ENCODE results near the gene MAP4K4.

The MAP4K4 gene

DNA sequence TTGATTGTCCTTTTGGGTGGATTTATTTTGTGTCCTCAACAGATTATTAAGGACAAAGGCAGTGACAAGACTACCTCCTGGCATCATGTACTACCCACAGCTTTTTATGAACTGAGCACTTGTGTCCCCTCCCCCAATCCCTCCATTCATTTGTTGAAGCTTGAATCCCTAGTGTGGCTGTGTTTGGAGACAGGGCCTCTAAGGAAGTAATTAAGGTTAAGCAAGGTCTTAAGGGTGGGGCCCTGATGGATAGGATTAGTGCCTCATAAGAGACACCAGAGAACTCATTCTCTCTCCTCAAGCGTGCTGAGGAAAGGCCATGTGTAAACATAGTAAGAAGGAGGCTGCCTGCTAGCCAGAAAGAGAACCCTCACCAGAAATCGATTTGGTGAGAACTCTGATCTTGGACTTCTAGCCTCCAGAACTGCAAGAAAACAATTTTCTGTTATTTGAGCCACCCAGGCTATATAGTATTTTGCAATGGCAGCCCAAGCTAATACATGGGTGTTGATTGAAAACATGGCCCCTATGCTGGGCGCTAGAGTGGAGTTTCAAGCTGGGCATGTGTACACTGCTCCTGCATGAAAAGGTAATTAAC lies 3.4 kb upstream of the MAP4K4 start:
- no peak for DNase-seq

DNA sequence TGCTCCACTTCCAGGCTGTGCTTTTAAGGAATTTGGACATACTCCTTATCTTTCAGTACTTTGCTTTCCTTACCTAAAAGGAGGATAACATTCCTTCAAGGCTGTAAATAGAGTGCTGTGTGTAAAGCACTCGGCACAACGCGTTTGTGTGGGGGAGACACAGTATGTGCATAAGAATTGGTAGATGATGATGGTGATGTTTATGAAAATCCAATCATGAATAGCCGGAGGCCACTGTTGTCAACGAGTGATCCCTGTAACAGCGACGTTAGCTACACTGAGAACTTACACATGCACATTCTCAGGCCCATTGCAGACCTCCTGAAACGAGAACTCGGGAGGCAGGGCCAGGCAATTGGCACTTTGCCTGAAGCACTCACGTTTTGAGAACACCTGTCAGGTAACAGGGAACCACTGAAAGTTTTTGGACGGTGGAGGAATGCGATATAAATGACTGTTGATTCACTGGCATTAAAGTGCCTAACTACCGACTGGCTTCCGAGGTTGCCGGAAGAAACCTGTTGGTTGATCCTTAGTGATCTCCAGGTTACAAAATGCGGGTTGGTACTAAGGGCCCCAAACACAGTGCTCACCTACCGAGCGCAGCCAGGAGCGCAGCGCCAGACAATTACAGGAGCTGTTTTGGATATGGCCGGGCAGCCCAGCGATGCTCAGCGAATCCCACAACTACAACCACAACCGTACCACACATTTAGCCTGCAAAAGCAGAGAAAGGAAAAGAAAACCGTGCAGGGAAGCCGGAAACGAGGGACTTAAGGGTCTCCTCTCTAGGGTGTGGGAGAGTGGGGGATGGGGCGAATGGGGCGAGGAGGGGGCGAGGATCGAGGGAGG lies 1.0 kb upstream of the MAP4K4 start:
- peak in 1 of 4 experiments; percentile 8 for DNase-seq

DNA sequence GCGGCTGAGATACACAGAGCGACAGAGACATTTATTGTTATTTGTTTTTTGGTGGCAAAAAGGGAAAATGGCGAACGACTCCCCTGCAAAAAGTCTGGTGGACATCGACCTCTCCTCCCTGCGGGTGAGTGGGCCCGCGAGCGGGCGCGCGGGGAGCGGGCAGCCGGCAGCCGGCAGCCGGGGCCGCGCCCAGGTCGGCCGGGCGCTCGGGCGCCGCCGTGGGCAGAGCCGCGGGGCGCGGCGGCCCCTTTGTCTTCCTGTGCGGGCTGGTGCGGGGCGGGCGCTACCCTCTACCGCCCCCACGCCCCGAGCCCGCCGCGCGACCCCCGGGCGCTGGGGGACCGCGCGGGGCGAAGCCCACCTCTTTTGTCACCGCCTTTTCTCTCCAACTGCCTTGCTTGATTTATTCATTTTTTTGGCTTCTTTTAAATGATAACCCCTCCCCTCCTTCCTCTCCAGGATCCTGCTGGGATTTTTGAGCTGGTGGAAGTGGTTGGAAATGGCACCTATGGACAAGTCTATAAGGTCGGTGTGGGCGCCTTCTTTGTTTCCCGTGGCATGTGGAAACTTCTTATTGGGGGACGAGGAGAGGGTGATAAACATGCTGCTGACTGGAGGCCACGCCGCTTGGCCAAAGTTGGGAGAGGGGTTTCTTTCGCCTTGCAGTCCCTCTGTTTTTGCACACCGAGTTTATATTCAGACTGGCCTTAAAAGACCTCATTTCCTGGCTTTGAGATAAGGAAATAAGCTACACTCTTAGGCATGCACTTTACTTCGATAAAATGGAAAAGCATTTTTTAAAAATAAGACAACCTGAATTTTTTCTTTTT lies 722 bp downstream of the MAP4K4 start:
- DNase-seq, result peak; percentile 27 to 69 (median 50)

DNA sequence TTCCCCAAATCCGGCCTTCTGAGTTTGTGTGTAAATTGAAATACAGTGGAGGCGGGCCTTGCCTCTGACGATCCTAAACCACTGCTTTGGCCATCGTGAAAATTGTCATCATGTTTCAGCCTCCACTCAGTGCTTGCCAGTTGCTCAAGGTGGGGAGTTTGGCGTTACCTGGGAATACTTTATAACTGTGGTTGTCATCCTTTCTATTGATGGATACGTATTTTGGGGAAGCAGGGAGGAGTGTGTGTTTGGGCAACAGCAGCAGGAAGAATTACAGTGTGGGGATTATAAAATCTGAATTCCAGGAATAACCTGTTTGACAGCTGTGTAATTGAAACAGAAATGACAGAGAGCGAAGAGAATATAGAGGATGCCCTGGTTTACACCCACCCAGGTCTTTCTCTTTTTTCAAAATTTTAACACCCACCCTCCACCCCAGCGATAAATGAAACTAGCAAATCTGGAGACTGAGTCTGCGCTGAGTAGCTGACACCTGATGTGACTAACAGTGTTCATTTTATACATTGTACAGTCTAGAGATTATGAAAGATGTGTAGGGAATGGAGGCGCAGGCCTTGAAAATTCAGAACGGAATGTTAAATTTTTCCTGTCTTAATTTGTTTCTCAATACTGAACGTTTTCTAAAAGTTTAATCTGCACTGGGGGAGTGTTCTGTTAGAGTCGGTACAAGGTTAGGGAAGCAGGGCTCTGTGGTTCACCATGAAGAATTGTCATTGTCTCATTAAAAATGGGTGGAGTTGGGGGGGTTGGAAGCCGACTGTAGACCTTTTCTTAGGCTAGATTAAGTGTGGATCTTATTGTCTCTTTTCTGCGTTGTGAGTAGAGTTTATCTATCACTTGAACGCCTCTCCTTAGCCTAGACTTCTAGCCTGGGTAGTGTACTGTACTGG lies 1.6 kb downstream of the MAP4K4 start:
- DNase-seq, result no peak

DNA sequence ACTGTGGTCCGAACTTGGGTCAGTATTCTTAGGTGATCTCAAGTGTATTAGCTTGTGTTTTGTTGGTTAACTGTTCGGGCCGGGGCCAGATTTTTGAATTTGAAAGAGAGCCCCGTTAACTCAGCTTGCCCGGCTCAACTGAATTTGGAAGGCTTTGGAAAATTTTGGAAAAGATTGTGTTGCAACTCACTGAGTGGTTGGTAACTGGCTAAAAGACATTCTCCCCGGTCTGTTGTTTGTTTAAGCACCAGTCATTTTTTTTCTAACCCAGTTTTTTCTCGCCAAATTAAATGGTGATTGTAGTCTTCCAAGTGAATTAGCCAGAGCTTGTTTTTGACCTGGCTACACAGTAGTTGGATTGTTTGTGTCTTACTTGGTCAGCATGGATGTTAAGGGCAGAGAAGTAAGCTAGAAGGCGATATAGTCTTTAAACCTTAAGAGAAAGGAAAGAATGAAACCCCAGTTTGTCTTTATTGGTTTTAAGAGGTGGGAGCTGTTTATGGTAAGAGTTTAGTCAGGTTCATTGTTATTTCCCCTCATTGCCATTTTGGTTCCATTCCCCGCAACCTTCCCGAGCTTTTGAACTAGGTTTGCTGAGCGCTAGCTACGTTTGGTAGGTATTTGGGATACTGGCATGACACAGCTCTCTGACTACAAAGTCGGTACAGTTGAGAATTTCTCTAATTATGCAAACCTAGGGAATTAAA lies 2.4 kb downstream of the MAP4K4 start:
- DNase-seq, result no peak

DNA sequence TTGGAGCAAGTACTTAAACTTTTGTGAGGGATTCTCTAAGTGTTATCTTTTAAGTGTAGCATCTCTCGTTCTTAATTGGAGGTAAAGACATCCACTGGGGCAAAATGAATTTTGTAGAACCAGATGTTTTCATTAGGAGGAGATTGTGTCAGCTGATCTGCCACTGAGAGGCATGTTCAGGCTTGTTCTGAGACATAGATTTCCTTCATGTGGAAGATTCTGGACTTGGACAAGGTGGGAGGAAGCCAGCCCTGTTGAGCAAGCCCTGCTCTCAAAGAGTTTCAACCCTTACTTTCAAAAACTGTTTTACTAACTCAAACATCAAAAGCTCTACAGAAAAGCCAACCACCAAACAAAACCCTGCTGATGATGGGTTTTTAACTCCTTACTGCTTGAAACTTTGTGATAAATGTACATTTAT lies 6.5 kb downstream of the MAP4K4 start:
- peak; percentile 23 to 52 (median 48) for DNase-seq

DNA sequence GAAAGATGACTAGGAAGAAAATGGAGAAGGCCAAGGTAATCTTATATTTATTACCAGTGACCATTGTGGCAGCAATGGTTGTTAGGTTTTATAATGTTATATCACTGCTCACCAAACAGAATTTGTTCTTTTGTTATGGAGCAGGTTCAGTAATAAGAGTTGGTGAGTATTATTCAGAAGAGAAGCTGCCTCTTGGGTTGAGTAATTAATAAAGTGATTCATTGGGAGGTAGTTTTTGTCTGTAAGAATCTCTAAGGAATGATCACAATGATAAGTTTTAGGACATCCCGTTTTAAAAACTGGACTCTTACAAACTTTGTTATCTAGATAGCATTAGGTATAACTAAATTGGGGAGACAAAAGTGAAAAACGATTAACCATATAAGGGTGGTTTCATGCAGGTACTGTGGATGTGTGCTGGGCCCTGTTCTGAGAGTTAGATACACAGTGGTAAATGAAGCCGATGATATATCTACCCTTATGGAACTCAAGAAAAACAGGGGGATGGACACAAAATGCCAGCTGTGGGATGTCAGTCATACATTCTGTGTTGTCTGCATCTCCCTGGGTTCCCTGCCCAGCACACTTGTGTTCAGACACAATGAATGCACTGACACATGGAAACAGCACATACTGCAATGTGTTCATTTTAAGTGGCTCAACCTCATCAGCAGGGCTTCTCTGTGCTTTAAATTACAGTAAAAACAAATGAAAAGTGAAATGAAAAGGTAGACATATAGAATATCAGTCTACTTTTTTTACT lies 7.5 kb downstream of the MAP4K4 start:
- no peak for DNase-seq

DNA sequence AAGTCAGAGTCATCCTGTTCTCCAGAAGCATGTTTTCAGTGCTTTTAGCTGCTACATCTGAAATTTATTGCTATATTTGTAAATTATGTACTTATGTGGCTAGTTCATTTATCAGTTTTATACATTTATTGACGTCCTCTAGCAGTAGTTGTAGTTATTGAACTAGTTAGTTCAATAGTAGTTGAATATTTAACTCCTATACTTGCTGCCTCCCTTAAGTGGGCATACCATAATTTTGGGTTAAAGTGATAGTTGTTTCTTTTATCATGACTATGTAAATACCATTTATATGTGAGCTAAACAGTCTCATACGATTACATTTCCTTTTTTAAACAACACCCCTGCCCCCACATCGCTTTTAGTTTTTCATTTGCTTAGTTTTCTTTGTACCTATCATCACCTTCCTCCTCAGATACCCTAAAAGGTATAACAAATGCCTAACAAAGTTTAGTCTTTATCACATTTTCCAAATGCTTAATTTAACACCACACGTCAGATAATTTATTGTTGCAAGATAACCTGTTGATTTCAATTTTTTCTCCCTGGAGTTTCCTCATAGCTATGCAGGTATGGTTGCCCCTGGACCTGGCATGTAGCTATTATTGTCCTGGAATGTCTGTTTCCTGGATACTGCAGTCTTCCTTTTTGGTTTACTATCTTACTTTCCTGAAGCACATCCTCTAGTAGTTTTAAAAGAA lies 8.8 kb downstream of the MAP4K4 start:
- DNase-seq, result no peak

DNA sequence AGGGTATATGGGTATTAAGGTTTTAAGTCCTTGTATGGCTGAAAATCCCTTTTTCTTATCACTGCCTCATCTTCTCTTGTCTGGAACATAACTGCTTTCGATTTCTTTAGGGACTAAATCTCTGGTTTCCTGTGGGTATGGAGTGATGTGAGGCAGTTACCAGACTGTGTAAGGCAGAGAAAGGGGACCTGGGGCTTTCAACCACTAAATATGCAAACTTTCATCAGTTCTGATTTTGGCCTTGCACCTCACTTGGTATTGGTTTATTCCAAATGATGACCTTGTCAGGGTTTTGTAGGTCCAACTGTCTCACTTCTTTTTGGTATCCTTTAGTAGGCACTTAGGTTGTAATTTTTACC lies 9.3 kb downstream of the MAP4K4 start:
- DNase-seq, result no peak

DNA sequence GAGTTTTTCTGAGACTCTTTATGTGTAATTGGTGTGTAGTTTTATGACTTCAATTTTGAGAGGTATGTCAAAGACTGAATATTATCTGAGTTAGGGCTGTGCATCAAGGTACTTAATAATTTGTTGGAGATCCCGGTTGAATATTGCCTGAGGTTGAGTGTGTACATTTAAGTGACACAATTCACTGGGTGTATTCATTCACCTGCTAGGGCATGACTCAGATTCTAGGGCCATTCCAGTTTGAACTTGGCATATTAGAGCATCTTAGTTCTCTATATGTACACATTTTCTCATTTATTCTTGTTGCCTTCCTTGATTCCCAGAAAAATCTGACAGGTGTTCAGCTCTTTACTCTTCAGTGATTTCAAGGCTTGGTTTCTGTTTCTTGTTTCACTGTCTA lies 12.5 kb downstream of the MAP4K4 start:
- no peak for DNase-seq

DNA sequence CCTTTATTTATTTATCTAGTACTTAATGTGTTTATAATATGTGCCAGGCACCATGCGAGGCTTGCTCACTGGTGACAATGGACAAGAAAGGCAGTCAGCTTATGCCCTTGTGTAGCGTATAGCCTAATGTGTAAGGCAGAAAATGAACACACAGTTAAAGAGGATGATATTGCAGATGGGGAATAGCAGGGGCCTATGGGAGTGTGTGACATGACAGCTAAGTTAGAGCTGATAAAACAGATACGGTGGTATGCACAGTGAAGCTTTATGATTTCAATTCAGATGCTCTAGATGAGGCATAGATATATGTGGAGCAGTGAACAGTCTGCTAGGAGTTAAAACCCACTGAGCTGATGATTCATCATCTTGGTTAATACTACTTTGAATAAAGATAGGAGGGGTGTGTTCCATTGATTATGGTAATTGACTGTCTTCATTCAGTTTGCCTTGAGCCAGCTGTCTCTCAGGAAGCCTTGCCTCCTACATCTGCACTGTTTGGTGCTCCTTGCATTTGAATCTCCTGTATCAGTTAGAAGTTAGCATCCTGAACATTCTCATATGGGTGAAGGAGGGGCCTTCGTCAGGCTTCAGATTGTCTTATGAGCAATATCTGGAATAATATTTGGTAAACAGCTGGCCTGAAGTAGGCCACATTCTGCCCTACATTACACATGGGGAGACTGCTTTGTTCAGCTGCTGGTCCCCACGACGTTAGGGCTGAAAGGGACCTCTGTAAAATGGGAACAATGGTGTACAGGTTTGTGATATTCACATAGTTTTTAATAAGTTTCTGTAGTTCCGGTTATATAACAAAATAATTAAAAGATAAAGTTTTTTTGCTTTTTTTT lies 13.2 kb downstream of the MAP4K4 start:
- no peak for DNase-seq

DNA sequence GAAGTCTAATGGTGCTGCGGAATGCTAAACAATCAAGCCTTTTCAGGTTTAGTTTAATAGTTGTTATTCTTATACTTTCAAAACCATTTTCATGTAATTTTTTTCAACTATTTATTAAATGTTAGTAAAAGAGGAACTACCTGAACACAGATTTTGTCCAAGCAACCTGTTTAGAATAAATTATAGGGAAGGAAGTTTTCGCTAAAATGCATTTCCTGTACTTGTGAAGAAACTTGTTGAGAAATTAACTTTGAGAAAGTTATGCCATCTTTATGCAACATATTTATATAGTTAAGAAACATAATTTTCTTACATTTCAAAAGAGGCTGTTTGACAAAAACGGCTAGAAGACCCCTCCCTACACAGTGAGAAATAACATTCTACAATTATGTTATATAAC lies 16.6 kb downstream of the MAP4K4 start:
- peak in 2 of 4 experiments; percentile 75 to 80 for DNase-seq

DNA sequence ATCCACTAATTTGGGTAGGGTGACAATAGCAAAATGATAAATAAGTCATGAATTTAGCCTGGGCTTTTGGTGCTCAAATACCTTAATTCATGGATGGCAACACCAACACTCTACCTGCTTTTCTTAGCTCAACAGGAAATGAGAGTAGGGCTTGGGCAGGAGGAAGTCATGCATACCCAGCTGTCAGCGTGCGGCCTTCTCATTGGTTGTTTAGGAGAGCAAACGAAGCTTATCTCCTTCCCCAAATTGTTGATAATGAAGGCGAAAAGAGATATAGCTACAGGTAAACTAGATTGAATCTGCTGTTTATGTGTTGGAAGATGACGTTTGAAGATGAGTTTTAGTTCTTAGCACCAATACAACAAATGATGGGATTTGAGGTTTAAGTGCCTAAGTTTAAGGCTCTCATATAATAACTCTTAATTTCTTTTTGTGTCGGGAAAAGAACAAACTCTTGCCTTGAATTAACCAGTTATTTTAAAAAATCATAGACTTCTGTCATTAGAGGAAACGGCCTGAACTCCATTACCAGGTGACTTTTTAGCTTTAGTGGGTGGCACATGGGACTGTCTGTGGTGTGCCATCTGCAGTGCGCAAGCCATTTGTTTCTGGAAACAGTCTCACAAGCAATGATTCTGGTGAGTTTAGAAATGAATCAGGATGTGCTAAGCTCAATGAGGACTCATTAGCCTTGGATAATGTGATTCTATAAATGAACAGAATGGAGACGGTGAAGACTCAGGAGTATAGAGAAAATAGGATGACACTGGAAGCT lies 19.8 kb downstream of the MAP4K4 start:
- DNase-seq, result no peak

DNA sequence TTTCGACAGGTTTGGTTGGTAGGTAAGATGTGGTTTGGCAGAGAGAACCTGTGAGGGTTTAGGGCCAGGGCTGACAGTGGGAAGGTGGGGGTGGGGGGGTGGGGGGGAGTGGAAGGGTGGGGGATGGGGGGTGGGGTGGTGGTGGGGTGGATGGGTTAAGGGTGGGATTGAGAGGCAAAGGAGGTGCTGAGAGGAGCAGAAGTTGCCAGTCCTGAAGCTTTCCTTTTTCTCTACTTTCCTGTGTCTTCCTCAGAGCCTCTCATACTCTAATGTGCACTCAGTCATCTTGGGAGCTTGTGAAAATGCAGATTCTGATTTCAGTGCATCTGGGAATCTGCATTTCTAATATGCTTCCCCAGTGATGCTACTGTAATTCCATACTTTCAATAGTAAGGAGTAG lies 21.0 kb downstream of the MAP4K4 start:
- DNase-seq, result no peak

DNA sequence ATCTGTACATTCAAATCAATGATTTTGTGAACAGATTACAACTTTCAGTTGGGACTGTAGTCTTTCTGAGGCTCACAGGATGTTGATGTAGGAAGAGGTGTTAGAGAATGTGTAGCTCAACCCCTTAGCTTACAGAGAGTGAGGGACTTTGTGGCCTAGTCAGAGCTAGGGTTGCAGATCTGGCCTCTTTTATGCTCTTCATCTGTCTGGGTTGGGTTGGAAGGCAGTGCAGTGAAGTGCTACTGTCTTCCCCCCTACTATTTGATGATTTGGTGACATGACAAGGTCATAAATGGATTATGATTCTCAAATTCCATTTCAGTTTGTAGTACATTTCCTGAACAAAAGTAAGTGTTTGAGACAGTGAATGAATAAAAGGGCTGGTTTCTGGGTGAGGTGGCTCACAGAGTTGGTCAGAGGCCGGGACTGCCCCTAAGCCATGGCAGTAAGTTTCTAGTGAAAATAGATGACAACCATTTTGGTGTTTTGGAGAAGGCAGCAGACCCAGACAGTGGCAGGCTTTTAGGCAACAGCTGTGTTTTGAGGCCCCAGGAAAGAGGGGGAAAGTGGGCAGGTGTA lies 21.6 kb downstream of the MAP4K4 start:
- no peak for DNase-seq

DNA sequence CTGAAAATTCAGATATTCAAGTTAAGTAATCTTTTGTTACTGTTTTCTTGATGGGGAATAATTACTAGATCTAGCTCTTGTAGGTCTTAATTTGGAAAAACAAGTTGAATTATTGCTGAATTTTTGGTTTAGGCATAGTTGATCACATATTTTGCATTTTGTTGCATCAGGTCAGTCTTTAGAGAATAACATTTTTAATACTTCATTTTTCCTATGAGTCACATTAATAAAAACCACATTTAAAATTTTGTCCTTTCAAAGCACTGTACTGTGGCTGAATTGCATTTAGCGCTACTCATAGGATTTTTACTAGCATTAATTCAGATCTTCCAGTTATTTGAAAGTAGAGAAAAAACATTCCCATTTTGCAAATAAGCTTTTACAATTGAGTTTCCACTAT lies 23.2 kb downstream of the MAP4K4 start:
- no peak for DNase-seq

DNA sequence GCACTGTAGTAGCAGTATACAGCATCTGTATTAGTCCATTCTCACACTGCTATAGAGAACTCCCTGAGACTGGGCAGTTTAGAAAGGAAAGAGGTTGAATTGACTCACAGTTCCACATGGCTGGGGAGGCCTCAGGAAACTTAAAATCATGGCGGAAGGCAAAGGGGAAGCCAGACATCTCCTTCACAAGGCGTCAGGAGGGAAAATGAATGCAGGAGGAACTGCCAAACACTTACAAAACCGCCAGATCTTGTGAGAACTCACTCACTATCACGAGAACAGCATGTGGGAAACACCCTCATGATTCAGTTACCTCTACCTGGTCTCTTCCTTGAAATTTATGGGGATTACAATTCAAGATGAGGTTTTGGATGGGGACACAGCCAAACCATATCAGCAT lies 25.4 kb downstream of the MAP4K4 start:
- peak; percentile 61 to 85 (median 76) for DNase-seq

Data from suppressor macrophage (primary cell).